ENCODE measurements around the gene GLRX. TPM values are rescaled to one million over a fixed set of nuclear protein-coding genes. Genes with fewer than 3 reads are reported as not detected.

GLRX gene
- total RNA-seq, 1 donor from 2014 or later, result 88.4 TPM

DNA sequence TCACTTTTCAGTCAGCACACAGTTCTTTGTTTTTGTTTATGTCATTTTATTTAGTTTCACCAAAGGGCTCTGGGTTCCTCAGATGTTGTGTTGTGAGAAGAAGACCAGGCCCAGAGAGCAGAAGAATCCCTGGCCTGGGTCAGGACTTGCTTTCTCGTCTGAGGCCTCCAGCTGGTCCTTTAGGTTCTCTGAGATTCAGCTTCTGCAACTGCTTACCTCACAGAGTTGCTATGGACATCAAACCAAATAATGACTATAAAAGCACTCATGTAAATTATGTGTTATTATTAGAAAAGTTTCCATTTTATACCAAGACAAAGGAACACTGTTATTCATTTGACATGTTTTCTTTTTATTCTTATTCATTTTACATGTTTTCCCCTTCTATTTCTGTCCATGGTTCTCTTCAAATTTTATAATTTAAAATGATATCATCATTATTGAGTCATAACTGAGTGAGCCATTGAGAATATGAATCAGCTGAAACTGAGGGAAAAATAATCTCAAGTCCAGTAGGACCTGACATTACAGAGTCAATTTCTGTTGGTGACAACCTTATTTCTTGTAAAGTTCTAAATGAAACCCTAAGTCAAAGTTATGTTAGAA, 44.0 kb upstream of the GLRX start:
- Histone ChIP-seq H3K36me3 (no peaks in the 10 kb centered on the region), H3K9me3 (no peaks in the 10 kb centered on the region), H3K4me3 (no peak overlapping the region), H3K27me3 (no peaks in the 10 kb centered on the region), H3K4me1 (peaks cover 50% of the 10 kb centered on the region), H3K27ac (no peak overlapping the region)
- DNase-seq (no peak), ATAC-seq (no peak)
- TF ChIP-seq, protein P1, sequence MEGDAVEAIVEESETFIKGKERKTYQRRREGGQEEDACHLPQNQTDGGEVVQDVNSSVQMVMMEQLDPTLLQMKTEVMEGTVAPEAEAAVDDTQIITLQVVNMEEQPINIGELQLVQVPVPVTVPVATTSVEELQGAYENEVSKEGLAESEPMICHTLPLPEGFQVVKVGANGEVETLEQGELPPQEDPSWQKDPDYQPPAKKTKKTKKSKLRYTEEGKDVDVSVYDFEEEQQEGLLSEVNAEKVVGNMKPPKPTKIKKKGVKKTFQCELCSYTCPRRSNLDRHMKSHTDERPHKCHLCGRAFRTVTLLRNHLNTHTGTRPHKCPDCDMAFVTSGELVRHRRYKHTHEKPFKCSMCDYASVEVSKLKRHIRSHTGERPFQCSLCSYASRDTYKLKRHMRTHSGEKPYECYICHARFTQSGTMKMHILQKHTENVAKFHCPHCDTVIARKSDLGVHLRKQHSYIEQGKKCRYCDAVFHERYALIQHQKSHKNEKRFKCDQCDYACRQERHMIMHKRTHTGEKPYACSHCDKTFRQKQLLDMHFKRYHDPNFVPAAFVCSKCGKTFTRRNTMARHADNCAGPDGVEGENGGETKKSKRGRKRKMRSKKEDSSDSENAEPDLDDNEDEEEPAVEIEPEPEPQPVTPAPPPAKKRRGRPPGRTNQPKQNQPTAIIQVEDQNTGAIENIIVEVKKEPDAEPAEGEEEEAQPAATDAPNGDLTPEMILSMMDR (IDR thresholded peaks at IDR 0.05), result no peak
- intact Hi-C loops (cut with DNase I), result no loop called here

DNA sequence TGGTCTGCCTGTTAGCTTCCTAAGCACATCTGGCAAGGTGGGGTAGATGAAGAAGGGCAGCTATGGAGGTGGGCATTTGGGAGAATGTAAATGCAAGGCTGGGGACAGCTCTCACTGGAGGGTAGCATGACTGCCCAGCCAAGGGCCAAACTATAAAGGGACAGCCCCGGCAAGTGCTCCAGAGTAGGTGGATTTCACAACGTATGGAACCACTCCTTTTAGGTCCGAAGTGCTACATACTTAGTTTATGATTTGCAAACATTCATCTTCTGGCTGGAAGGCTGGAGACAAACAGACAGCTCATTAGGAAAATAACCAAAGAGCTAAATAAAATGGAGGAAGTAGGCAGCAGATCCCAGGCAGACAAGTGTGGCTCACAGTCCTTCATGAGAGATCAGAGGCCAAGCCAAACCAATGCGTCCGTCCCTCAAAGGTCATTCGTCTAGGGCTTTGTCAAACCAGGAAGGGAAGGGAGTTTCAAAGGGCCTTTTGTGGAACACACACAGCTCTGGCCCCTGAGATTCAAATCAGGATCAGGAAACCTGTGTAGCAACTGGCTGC, 42.5 kb upstream of the GLRX start:
- Histone ChIP-seq H3K27me3 (no peaks in the 10 kb centered on the region), H3K4me3 (no peak overlapping the region), H3K9me3 (no peaks in the 10 kb centered on the region), H3K4me1 (peaks cover 54% of the 10 kb centered on the region), H3K27ac (peak overlapping the region; percentile 58), H3K36me3 (no peaks in the 10 kb centered on the region)
- TF ChIP-seq, protein P1 (IDR thresholded peaks at IDR 0.05), result no peak
- ATAC-seq (peak; percentile 6), DNase-seq (no peak)
- intact Hi-C loops (cut with DNase I), result no loop called here

DNA sequence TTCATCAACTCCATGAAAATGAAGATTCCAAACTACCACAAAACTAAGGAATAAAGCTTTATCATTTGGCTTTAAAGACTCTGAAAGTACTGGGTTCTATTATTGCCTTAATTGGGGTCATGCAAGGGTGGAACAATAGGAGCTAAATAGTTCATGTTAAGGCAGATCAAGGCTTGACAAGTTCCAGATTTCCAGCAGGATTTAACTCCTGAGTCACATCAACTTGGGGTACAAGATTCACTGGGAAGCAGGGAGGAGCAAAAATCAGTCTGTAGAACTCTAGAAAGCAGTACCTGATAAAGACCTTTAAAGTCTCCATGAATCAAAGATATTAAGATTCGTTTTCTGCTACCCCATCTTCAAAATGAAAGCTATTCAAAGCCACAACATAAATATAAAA, 41.9 kb upstream of the GLRX start:
- intact Hi-C loops (cut with DNase I), result no loop called here
- Histone ChIP-seq H3K4me3 (no peak overlapping the region), H3K4me1 (peaks cover 54% of the 10 kb centered on the region), H3K36me3 (no peaks in the 10 kb centered on the region), H3K27ac (no peak overlapping the region), H3K9me3 (no peaks in the 10 kb centered on the region), H3K27me3 (no peaks in the 10 kb centered on the region)
- DNase-seq (no peak), ATAC-seq (no peak)
- TF ChIP-seq, protein P1 (IDR thresholded peaks at IDR 0.05), result no peak

DNA sequence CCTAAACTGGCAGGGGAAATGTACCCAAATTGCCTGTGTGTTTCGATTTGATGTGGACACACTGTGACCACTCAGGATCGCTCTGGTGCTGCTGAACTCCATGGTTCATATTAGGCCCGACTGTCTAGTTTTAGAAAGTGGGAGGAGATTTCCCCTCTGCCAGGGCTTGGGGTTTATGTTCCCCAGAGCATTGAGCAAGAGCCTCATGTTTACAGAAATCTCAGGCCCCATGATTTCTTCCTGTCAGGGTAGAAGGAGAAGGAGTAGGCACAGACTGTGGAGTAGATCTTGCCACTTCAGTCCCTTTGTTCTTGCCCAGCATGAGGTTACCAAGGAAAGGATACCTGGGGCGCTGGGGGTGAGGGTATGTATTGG, 40.8 kb upstream of the GLRX start:
- ATAC-seq (peak; percentile 71), DNase-seq (no peak)
- H3K27ac ChIP-seq, result peak overlapping the region; percentile 81
- peaks cover 62% of the 10 kb centered on the region for H3K4me1 ChIP-seq
- no peaks in the 10 kb centered on the region for H3K9me3 ChIP-seq
- H3K27me3 ChIP-seq, result no peaks in the 10 kb centered on the region
- intact Hi-C loops (cut with DNase I), result no loop called here
- no peaks in the 10 kb centered on the region for H3K36me3 ChIP-seq
- TF ChIP-seq, protein P1 (IDR thresholded peaks at IDR 0.05), result no peak
- no peak overlapping the region for H3K4me3 ChIP-seq

DNA sequence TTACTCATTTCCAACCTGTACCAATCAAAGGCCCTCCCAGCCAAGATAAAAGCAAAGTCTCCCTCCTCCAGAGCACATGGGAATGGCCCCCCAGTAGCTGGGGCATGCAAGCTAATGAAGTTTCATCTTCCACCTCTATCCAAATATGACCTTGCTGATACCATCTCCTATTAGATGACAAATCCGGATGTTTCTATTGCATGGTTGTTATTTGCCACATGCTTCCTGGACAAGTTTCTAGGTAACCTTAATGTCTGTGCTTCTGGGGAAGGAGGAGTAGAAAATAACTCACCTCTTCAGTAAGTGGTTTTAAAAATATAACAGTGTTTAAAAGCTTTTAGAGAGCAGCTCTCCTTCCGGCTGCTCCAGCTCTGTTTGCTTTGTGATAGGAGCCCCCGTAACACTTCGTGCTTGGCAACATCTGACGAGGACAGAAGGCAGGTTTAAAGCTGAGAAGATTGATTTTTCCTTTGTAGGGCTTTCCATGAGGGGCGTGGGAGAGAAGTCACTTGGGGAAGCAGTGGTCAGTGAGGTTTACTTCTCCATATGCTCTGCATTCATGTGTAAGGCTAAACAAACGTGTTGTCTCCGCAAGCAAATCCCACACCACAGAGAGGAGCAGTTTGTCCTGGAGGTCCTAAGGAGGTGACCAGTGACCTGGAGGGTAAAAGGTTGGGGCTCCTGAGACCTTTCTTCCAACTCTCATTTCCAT, 40.3 kb upstream of the GLRX start:
- TF ChIP-seq, protein P1 (IDR thresholded peaks at IDR 0.05), result no peak
- H3K27ac ChIP-seq, result peak overlapping the region; percentile 81
- intact Hi-C loops (cut with DNase I), result no loop called here
- no peaks in the 10 kb centered on the region for H3K36me3 ChIP-seq
- DNase-seq (no peak), ATAC-seq (peak; percentile 5)
- no peaks in the 10 kb centered on the region for H3K9me3 ChIP-seq
- peaks cover 68% of the 10 kb centered on the region for H3K4me1 ChIP-seq
- H3K27me3 ChIP-seq, result no peaks in the 10 kb centered on the region
- H3K4me3 ChIP-seq, result no peak overlapping the region

Data from upper lobe of right lung (tissue), 1 donor.